ENCODE results near the gene SESN3.

GRCh38 chr11:95121698-95122097 is 109.3 kb downstream of the SESN3 start:
- TF ChIP-seq CTCF (IDR thresholded peaks at IDR 0.05) = no peak
- no peak for TF ChIP-seq POLR2AphosphoS5 (IDR thresholded peaks at IDR 0.05; ENCODE audit: low read depth, low read length)
- no peak for TF ChIP-seq SIN3A (IDR thresholded peaks at IDR 0.05; ENCODE audit: borderline replicate concordance, insufficient read depth, low read depth, low read length)
- no peak for TF ChIP-seq REST (IDR thresholded peaks at IDR 0.05; ENCODE audit: insufficient read depth in 1 of 2, low read depth in 2 of 2, low read length in 1 of 2)
